ENCODE results near the gene HES3.

The HES3 gene

DNA sequence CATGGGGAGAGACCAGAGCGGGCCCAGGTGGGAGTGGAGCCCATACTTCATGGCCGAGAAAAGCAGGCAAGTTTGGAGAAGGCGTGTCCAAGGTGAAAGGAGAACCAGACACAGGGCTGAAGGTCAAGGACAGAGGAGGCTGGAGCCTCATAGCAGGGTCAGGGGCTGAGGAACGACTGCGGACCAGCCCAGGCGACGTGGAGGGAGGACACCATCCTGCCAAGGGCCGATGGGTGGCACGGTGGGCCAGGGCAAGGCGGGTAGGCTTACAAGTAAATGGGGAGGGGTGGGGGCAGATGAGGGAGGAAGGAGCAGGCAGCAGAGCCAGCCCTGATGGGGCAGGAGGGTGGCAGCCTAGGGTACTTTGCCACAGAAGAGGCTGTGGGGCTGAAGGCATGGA is 35.1 kb downstream of the HES3 start:
- Histone ChIP-seq H3K9ac (ENCODE audit: low read length) (no peak overlapping the region), H2AFZ (ENCODE audit: low read length) (no peak overlapping the region), H3K4me2 (ENCODE audit: low read depth, low read length) (no peak overlapping the region), H3K9me2 (replicated peaks; ENCODE audit: insufficient read depth, low read length) (no peaks in the 10 kb centered on the region), H4K20me1 (ENCODE audit: insufficient read depth, low read length) (no peaks in the 10 kb centered on the region), H3F3A (ENCODE audit: insufficient read depth, low read length) (no peaks in the 10 kb centered on the region), H3K27ac (ENCODE audit: low read length) (no peak overlapping the region), H3K79me2 (ENCODE audit: low read length) (no peaks in the 10 kb centered on the region), H3K36me3 (replicated peaks; ENCODE audit: insufficient read depth, low read length) (no peaks in the 10 kb centered on the region), H3K27me3 (replicated peaks; ENCODE audit: insufficient read depth, low read length) (no peaks in the 10 kb centered on the region), H3K9me3 (replicated peaks; ENCODE audit: insufficient read depth, low read length) (no peaks in the 10 kb centered on the region), H3K4me3 (ENCODE audit: low read length) (no peak overlapping the region), H3K4me1 (ENCODE audit: low read length) (no peaks in the 10 kb centered on the region)
- DNase-seq, result no peak
- TF ChIP-seq EZH2 (optimal IDR thresholded peaks at IDR 0.05; ENCODE audit: low read depth, low read length) (no peak), EZH2phosphoT487 (IDR thresholded peaks at IDR 0.05; ENCODE audit: low read length) (no peak)
- TF ChIP-seq, protein P1, sequence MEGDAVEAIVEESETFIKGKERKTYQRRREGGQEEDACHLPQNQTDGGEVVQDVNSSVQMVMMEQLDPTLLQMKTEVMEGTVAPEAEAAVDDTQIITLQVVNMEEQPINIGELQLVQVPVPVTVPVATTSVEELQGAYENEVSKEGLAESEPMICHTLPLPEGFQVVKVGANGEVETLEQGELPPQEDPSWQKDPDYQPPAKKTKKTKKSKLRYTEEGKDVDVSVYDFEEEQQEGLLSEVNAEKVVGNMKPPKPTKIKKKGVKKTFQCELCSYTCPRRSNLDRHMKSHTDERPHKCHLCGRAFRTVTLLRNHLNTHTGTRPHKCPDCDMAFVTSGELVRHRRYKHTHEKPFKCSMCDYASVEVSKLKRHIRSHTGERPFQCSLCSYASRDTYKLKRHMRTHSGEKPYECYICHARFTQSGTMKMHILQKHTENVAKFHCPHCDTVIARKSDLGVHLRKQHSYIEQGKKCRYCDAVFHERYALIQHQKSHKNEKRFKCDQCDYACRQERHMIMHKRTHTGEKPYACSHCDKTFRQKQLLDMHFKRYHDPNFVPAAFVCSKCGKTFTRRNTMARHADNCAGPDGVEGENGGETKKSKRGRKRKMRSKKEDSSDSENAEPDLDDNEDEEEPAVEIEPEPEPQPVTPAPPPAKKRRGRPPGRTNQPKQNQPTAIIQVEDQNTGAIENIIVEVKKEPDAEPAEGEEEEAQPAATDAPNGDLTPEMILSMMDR (IDR thresholded peaks at IDR 0.05; ENCODE audit: low read length), result no peak

DNA sequence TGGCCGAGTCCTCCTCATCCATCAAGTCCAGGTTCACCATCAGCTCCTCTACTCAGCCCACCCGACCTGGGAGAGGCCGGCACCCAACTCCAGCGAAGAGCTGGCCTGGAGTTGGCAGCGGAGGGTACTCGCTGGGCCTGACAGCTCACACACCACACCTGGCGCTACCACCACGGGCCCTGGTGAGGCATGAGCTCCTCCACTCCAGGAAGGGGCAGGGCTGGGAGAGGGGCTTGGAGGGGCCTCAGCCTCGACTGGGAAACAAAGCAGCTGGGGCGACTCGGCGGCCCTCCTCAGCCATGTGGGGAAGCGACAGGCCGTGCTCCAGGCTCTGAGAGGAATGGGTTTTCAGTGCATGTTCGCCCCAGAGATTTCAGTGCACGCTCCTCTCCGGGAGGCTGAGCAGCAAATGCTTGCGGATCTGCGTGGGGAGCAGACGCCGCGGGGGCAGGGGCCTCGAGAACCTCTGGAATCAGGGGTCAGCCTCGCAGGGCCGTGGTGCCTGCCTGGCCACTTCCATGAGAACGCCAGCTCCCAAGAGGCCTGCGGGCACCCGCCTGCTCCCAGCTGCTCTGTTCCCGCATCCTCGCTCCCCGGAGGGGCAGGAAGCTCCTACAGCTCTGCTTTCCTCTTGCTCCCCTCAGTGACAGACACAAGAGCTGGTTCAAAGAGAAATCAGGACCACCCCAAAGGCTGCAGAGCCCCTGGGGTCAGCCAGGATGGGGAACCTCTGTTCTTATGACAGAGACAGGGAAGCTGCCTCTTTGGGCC is 35.8 kb downstream of the HES3 start:
- H3K4me2 ChIP-seq (ENCODE audit: low read depth, low read length), result no peak overlapping the region
- no peak overlapping the region for H3K9ac ChIP-seq (ENCODE audit: low read length)
- H3K4me1 ChIP-seq (ENCODE audit: low read length), result no peaks in the 10 kb centered on the region
- TF ChIP-seq EZH2phosphoT487 (IDR thresholded peaks at IDR 0.05; ENCODE audit: low read length), result no peak
- H3K9me2 ChIP-seq (replicated peaks; ENCODE audit: insufficient read depth, low read length), result no peaks in the 10 kb centered on the region
- DNase-seq, result no peak
- no peaks in the 10 kb centered on the region for H3K79me2 ChIP-seq (ENCODE audit: low read length)
- no peaks in the 10 kb centered on the region for H3F3A ChIP-seq (ENCODE audit: insufficient read depth, low read length)
- no peaks in the 10 kb centered on the region for H3K9me3 ChIP-seq (replicated peaks; ENCODE audit: insufficient read depth, low read length)
- H3K4me3 ChIP-seq (ENCODE audit: low read length), result no peak overlapping the region
- H3K27ac ChIP-seq (ENCODE audit: low read length), result no peak overlapping the region
- H3K27me3 ChIP-seq (replicated peaks; ENCODE audit: insufficient read depth, low read length), result no peaks in the 10 kb centered on the region
- no peak overlapping the region for H2AFZ ChIP-seq (ENCODE audit: low read length)
- no peaks in the 10 kb centered on the region for H4K20me1 ChIP-seq (ENCODE audit: insufficient read depth, low read length)
- H3K36me3 ChIP-seq (replicated peaks; ENCODE audit: insufficient read depth, low read length), result no peaks in the 10 kb centered on the region

DNA sequence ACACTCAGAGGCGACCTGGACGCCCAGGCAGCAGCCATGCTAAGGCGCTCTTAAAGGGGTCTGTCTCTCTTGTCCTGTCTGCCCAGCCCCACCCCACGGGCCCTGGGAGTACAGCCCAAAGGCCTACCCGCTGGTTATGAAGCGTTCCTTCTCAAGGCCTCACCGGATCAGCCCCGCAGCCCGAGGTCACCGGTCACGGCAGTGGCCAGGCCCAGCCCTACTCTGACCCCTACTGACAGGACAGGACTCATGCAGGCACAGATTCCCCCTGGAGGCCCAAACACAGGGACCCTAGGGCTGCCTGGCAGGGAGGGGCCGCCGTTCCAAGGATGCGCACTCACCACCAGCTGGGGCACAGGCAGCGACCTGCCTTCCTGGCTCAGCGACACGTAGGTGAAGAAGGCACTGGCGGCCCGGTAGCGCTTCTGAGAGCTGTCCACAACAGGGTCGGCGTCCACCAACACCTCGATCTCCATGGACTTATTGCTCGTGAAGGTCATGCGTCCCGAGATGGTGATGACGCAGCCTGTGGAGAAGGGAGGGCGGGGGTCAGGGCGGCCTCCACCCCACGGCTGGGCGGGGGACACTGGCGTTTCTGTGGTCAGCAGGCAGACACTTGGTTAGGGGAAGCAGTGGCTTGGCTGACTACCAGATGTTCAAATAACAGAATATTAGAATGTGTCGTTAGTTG is 36.9 kb downstream of the HES3 start:
- Histone ChIP-seq H2AFZ (ENCODE audit: low read length) (no peak overlapping the region), H3K4me3 (ENCODE audit: low read length) (no peak overlapping the region), H3K27me3 (replicated peaks; ENCODE audit: insufficient read depth, low read length) (no peaks in the 10 kb centered on the region), H4K20me1 (ENCODE audit: insufficient read depth, low read length) (no peaks in the 10 kb centered on the region), H3F3A (ENCODE audit: insufficient read depth, low read length) (no peaks in the 10 kb centered on the region), H3K9me3 (replicated peaks; ENCODE audit: insufficient read depth, low read length) (no peaks in the 10 kb centered on the region), H3K9me2 (replicated peaks; ENCODE audit: insufficient read depth, low read length) (no peaks in the 10 kb centered on the region), H3K9ac (ENCODE audit: low read length) (no peak overlapping the region), H3K4me2 (ENCODE audit: low read depth, low read length) (no peak overlapping the region), H3K79me2 (ENCODE audit: low read length) (no peaks in the 10 kb centered on the region), H3K27ac (ENCODE audit: low read length) (no peak overlapping the region), H3K36me3 (replicated peaks; ENCODE audit: insufficient read depth, low read length) (no peaks in the 10 kb centered on the region), H3K4me1 (ENCODE audit: low read length) (no peaks in the 10 kb centered on the region)
- no peak for DNase-seq
- TF ChIP-seq, protein P1 (IDR thresholded peaks at IDR 0.05; ENCODE audit: low read length), result no peak
- no peak for TF ChIP-seq EZH2phosphoT487 (IDR thresholded peaks at IDR 0.05; ENCODE audit: low read length)
- TF ChIP-seq EZH2 (optimal IDR thresholded peaks at IDR 0.05; ENCODE audit: low read depth, low read length), result no peak
